Suppressor macrophage treated with lipopolysaccharide for 4 hours (primary cell): Measurements from ENCODE around the gene GADD45G.

Experiments used
- DNase-seq: peaks from one replicate; pipeline ENCODE4 v3.0.0-alpha.2; 2020

GADD45G gene

DNA sequence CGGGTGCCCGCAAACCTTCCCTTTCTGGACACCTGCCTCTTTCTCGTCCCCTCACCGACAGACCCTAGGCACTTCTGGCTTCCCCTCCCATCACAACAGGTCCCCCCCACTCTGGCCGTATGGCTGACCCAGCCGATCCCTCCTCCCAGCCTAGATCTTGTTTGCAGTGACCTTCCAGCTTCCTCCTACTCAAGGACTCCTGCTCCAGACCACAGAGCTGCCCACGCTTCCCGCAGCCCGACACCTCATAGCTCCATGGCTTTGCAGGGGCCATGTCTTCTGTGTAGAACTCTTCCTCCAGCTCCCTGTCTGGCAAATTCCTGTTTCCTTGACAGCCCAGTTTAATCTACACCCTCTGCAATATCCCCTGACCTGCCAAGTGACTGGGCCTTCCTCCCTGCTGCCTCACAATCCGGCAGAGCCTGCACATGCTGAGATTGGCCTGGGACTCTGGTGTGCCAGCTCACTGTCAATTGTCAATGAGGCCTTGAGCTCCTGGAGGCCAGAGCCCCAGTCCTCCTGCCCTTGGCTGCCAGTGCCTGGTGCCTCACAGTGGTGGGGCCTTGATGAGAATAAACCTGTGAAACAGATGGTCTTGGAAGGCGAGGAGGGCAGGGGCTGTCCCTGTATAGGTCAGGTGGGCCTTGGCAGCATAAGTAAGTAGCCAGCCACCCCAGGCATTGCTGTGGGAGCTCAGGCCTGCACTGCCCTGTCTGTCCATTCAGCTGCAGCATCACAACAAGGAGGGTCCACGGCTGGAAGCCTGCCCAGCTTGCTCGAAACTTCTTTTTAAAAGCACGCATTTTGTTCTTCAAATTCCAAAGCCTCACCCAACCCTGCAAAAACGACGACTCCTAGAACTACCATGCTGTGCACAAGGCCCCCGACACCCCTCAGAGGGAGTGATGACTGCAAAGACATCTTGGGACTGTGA is 50.5 kb downstream of the GADD45G start:
- DNase-seq: peak; percentile 29
